Astrocyte (in vitro differentiated cells and primary cell): ENCODE data around the gene MRTFA. TPM values are rescaled to one million over a fixed set of nuclear protein-coding genes. Genes with fewer than 3 reads are reported as not detected.

Source experiments
- DNase-seq: peaks from one replicate; pipeline ENCODE4 v3.0.0-alpha.2; 2010; ENCODE audit warnings: low read depth
- FAIRE-seq: peaks from 2 replicates; lab custom pipeline; 2011; peaks lifted over from hg19 to GRCh38; lab: Jason Lieb, UNC
- H2AFZ ChIP-seq: 2 replicates; pipeline ENCODE4 v1.6.0; 2012; ENCODE audit warnings: low read depth, low read length, inconsistent platforms
- H3K27ac ChIP-seq: 2 replicates; pipeline ENCODE4 v1.5.1; 2011; ENCODE audit warnings: low read depth, low read length, inconsistent platforms
- H3K27me3 ChIP-seq: 2 replicates; pipeline ENCODE4 v1.6.0; 2011; ENCODE audit warnings: low read length, inconsistent platforms; ENCODE audit not compliant: insufficient read depth
- H3K36me3 ChIP-seq: 2 replicates; pipeline ENCODE4 v1.5.1; 2011; ENCODE audit warnings: low read length, inconsistent platforms; ENCODE audit not compliant: insufficient read depth
- H3K4me1 ChIP-seq: 2 replicates; pipeline ENCODE4 v1.5.1; 2011; ENCODE audit warnings: low read length, inconsistent platforms; ENCODE audit not compliant: insufficient read depth
- H3K4me2 ChIP-seq: 2 replicates; pipeline ENCODE4 v1.6.0; 2012; ENCODE audit warnings: low read length, inconsistent platforms
- H3K4me3 ChIP-seq: 2 replicates; pipeline ENCODE4 v1.5.1; 2011; ENCODE audit warnings: low read depth, mild to moderate bottlenecking, low read length, inconsistent platforms; ENCODE audit not compliant: insufficient read depth
- H3K79me2 ChIP-seq: 2 replicates; pipeline ENCODE4 v1.6.0; 2012; ENCODE audit warnings: mild to moderate bottlenecking, low read length, inconsistent platforms; ENCODE audit not compliant: insufficient read depth
- H3K9ac ChIP-seq: 2 replicates; pipeline ENCODE4 v1.6.0; 2012; ENCODE audit warnings: mild to moderate bottlenecking, low read length, inconsistent platforms
- H3K9me3 ChIP-seq: 2 replicates; pipeline ENCODE4 v1.5.1; 2012; ENCODE audit warnings: low read depth, mild to moderate bottlenecking, low read length, inconsistent platforms; ENCODE audit not compliant: insufficient read depth
- H4K20me1 ChIP-seq: 2 replicates; pipeline ENCODE4 v1.6.0; 2012; ENCODE audit warnings: low read length, inconsistent platforms; ENCODE audit not compliant: insufficient read depth
- H3K27ac Mint-ChIP-seq: one replicate; pipeline ENCODE4 v1.8.0; 2021; ENCODE audit warnings: mild to moderate bottlenecking, mixed read lengths; ENCODE audit not compliant: unreplicated experiment
- H3K27me3 Mint-ChIP-seq: one replicate; pipeline ENCODE4 v1.8.0; 2021; ENCODE audit warnings: low read depth, mixed read lengths; ENCODE audit not compliant: unreplicated experiment
- H3K36me3 Mint-ChIP-seq: one replicate; pipeline ENCODE4 v1.8.0; 2021; ENCODE audit warnings: low read depth, mixed read lengths; ENCODE audit not compliant: unreplicated experiment
- H3K4me1 Mint-ChIP-seq: one replicate; pipeline ENCODE4 v1.8.0; 2021; ENCODE audit warnings: low read depth, mixed read lengths; ENCODE audit not compliant: unreplicated experiment
- H3K4me3 Mint-ChIP-seq: one replicate; pipeline ENCODE4 v1.8.0; 2021; ENCODE audit warnings: mild to moderate bottlenecking, moderate library complexity, mixed read lengths; ENCODE audit not compliant: unreplicated experiment
- H3K9me3 Mint-ChIP-seq: one replicate; pipeline ENCODE4 v1.8.0; 2021; ENCODE audit warnings: mild to moderate bottlenecking, mixed read lengths; ENCODE audit not compliant: unreplicated experiment
- EZH2 ChIP-seq: IDR thresholded peaks from 2 replicates; pipeline ENCODE4 v1.6.1; 2012; ENCODE audit warnings: mild to moderate bottlenecking, low read length, inconsistent platforms; ENCODE audit not compliant: insufficient read depth
- total RNA-seq: library from RNA; stranded (reverse); gene quantifications from 2 replicates; pipeline ENCODE4 v1.2.1, GENCODE V29; 2021
- TF ChIP-seq, protein P1 (sequence below): IDR thresholded peaks from 2 replicates; pipeline ENCODE4 v1.5.1; 2011; ENCODE audit warnings: low read depth, mild to moderate bottlenecking, inconsistent platforms, low read length, moderate library complexity; ENCODE audit not compliant: insufficient read depth

MRTFA gene
- total RNA-seq, 1 donor from 2014 or later, result 74.3 TPM

DNA sequence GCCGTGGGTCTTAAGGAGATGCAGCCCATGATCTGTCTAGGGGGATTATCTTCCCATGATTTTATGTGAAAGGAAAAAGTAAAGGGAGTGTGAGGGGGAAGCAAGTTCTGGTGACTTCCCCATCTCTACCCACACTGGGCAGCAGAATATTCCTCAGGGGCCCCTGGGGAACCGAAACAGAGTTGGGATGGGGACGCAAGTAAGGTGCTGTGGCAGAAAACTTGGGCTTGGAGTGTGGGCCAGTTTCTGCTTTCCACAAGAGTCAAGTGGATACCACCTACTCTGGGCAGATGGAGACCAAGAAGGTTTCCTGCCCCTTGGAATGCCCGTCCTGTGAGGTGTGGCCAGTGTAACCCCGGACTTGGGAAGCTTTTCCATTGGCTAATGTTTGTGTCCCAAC lies 201.8 kb downstream of the MRTFA start:
- Histone ChIP-seq H3K9ac (no peak overlapping the region), H3K4me3 (no peak overlapping the region), H2AFZ (no peak overlapping the region), H3K9me3 (no peaks in the 10 kb centered on the region), H3K27ac (no peak overlapping the region), H3K79me2 (peaks cover 58% of the 10 kb centered on the region), H3K4me2 (no peak overlapping the region), H3K36me3 (peaks cover 16% of the 10 kb centered on the region), H4K20me1 (peaks cover 75% of the 10 kb centered on the region), H3K4me1 (peaks cover 13% of the 10 kb centered on the region), H3K27me3 (no peaks in the 10 kb centered on the region)
- TF ChIP-seq, protein P1, sequence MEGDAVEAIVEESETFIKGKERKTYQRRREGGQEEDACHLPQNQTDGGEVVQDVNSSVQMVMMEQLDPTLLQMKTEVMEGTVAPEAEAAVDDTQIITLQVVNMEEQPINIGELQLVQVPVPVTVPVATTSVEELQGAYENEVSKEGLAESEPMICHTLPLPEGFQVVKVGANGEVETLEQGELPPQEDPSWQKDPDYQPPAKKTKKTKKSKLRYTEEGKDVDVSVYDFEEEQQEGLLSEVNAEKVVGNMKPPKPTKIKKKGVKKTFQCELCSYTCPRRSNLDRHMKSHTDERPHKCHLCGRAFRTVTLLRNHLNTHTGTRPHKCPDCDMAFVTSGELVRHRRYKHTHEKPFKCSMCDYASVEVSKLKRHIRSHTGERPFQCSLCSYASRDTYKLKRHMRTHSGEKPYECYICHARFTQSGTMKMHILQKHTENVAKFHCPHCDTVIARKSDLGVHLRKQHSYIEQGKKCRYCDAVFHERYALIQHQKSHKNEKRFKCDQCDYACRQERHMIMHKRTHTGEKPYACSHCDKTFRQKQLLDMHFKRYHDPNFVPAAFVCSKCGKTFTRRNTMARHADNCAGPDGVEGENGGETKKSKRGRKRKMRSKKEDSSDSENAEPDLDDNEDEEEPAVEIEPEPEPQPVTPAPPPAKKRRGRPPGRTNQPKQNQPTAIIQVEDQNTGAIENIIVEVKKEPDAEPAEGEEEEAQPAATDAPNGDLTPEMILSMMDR, result no peak
- no peak for TF ChIP-seq EZH2
- H3K4me1 Mint-ChIP-seq, result peaks cover 25% of the 10 kb centered on the region
- no peak overlapping the region for H3K4me3 Mint-ChIP-seq
- peak overlapping the region; percentile 47 for H3K27ac Mint-ChIP-seq
- no peaks in the 10 kb centered on the region for H3K9me3 Mint-ChIP-seq
- FAIRE-seq (no peak), DNase-seq (no peak)
- H3K27me3 Mint-ChIP-seq, result no peaks in the 10 kb centered on the region
- peaks cover 12% of the 10 kb centered on the region for H3K36me3 Mint-ChIP-seq

DNA sequence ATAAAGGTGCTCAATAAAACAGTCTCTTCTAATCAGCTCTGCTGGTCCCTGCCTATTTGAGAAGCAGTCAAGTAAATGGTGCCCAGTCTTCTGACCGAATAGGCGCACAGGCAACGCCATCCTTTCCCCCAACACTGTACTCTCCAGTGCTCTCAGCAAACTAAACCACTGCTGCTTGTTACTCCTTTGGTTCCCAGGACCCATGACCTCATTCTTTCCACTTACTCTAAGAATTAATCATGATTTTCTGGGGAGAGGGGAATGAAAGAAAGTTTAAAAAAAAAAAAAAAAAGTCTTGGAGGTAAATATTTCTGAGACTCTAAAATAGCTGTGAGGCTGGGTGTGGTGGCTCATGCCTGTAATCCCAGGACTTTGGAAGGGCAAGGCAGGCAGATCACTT lies 202.4 kb downstream of the MRTFA start:
- TF ChIP-seq, protein P1, result no peak
- TF ChIP-seq EZH2, result no peak
- Histone ChIP-seq H3K27ac (no peak overlapping the region), H3K27me3 (no peaks in the 10 kb centered on the region), H3K36me3 (peaks cover 22% of the 10 kb centered on the region), H3K79me2 (peaks cover 58% of the 10 kb centered on the region), H3K9me3 (no peaks in the 10 kb centered on the region), H3K4me1 (peaks cover 13% of the 10 kb centered on the region), H2AFZ (no peak overlapping the region), H3K9ac (no peak overlapping the region), H4K20me1 (peaks cover 77% of the 10 kb centered on the region), H3K4me2 (no peak overlapping the region), H3K4me3 (no peak overlapping the region)
- peaks cover 15% of the 10 kb centered on the region for H3K36me3 Mint-ChIP-seq
- H3K9me3 Mint-ChIP-seq, result no peaks in the 10 kb centered on the region
- FAIRE-seq (no peak), DNase-seq (peak; percentile 57)
- H3K27ac Mint-ChIP-seq, result peak overlapping the region; percentile 67
- no peak overlapping the region for H3K4me3 Mint-ChIP-seq
- H3K4me1 Mint-ChIP-seq, result peaks cover 25% of the 10 kb centered on the region
- no peaks in the 10 kb centered on the region for H3K27me3 Mint-ChIP-seq

- H3K36me3 ChIP-seq, result peaks cover 26% of the 10 kb centered on the region
- H3K79me2 ChIP-seq, result peaks cover 58% of the 10 kb centered on the region
- no peak overlapping the region for H3K4me3 Mint-ChIP-seq
- no peak for TF ChIP-seq EZH2
- TF ChIP-seq, protein P1, result no peak
- no peaks in the 10 kb centered on the region for H3K9me3 Mint-ChIP-seq
- H3K27ac Mint-ChIP-seq, result peak overlapping the region; percentile 67
- H3K36me3 Mint-ChIP-seq, result peaks cover 20% of the 10 kb centered on the region
- FAIRE-seq (no peak), DNase-seq (no peak)
- H3K4me1 ChIP-seq, result peaks cover 13% of the 10 kb centered on the region
- no peak overlapping the region for H2AFZ ChIP-seq
- H3K9ac ChIP-seq, result no peak overlapping the region
- no peak overlapping the region for H3K4me2 ChIP-seq
- no peaks in the 10 kb centered on the region for H3K27me3 Mint-ChIP-seq
- H3K9me3 ChIP-seq, result no peaks in the 10 kb centered on the region
- peaks cover 77% of the 10 kb centered on the region for H4K20me1 ChIP-seq
- no peak overlapping the region for H3K27ac ChIP-seq
- H3K4me3 ChIP-seq, result no peak overlapping the region
- peaks cover 25% of the 10 kb centered on the region for H3K4me1 Mint-ChIP-seq
- H3K27me3 ChIP-seq, result no peaks in the 10 kb centered on the region
Observed at GRCh38 chr22:40433416-40434090, 203.0 kb downstream of the MRTFA start.
